Tibial artery (tissue), 4 donors: Measurements from ENCODE around the gene CSPG4.
"Not testable (repeated sequence)": the region's sequence is repeated elsewhere in the genome, so short reads cannot be mapped to it uniquely, and the experiment has no call there.

Experiments
- DNase-seq, 2 donors: peaks; one replicate each; pipeline ENCODE4 v3.0.0-alpha.2; 2019
- H3K27ac ChIP-seq, 2 donors: fragments of 200-600 bp; sonication (generic) in 1 of 2; 1 replicate in 1 of 2; 2 replicates in 1 of 2; pipeline ENCODE4 v1.5.1; 2018 to 2019; ENCODE audit warnings: mild to moderate bottlenecking in 1 of 2
- H3K27me3 ChIP-seq, 2 donors: fragments of 200-600 bp; sonication (generic) in 1 of 2; one replicate each; pipeline versions ENCODE4 v1.5.1 to v1.6.0; 2016 to 2019
- H3K36me3 ChIP-seq, 3 donors: fragments of 200-600 bp; sonication (generic) in 2 of 3; one replicate each; pipeline ENCODE4 v1.5.1; 2016 to 2019; ENCODE audit warnings: mild to moderate bottlenecking in 2 of 3
- H3K4me1 ChIP-seq, 4 donors: fragments of 200-600 bp; sonication (generic) in 2 of 4; 1 replicate in 3 of 4; 2 replicates in 1 of 4; pipeline ENCODE4 v1.5.1; 2016 to 2019
- H3K4me3 ChIP-seq, 2 donors: fragments of 200-600 bp; sonication (generic) in 1 of 2; 1 replicate in 1 of 2; 2 replicates in 1 of 2; pipeline ENCODE4 v1.5.1; 2018 to 2019; ENCODE audit warnings: mild to moderate bottlenecking in 2 of 2
- H3K9me3 ChIP-seq, 3 donors: fragments of 200-600 bp; sonication (generic) in 1 of 3; one replicate each; pipeline ENCODE4 v1.5.1; 2016 to 2019
- CTCF ChIP-seq, 2 experiments: fragments of 200-600 bp in 1 of 2; fragments of 450-650 bp in 1 of 2; IDR thresholded peaks; one replicate each; pipeline ENCODE4 v1.5.1; 2017 to 2019; ENCODE audit warnings: antibody characterized with exemption in 2 of 2, mild to moderate bottlenecking in 1 of 2, moderate library complexity in 1 of 2
- intact Hi-C: fragments of 100-400 bp; cut with DNase I; formaldehyde crosslinking; loops from one replicate; pipeline ENCODE4 v1.15.0; 2023; ENCODE audit warnings: low total_unique reads

Gene CSPG4

GRCh38 chr15:75712668-75713337, at the start of gene CSPG4:
TSS of gene CSPG4 (minus strand) at chr15:75712848. CDS start at chr15:75712755, 93 bp downstream.
- H3K4me1 ChIP-seq: peaks cover 0 to 57% (median 44%) of the 10 kb centered on the region in 4 donors
- peak within 1 kb of the TSS; percentile 86 to 92 for H3K4me3 ChIP-seq
- H3K27ac ChIP-seq: peak within 1 kb of the TSS; percentile 95 to 98
- no peaks in the 10 kb centered on the region for H3K27me3 ChIP-seq
- peaks cover 0 to 9% (median 0%) of the 10 kb centered on the region in 3 donors for H3K36me3 ChIP-seq
- no peak for TF ChIP-seq CTCF (IDR thresholded peaks at IDR 0.05)
- peak; percentile 61 to 91 for DNase-seq
- intact Hi-C loops: no loop called here
- H3K9me3 ChIP-seq: no peaks in the 10 kb centered on the region

- H3K4me3 ChIP-seq, H3K27ac ChIP-seq, H3K36me3 ChIP-seq, H3K27me3 ChIP-seq, H3K9me3 ChIP-seq: not testable (repeated sequence)
- peaks cover 0 to 14% (median 7%) of the 10 kb centered on the region in 4 donors for H3K4me1 ChIP-seq
- peak in 1 of 2 donors; percentile 20 for DNase-seq
- intact Hi-C loops: loop anchor here (10.0 kb wide), 1 partner anchor 398 kb away; the partner anchor contains the start of gene MAN2C1
These were observed 49.7 kb upstream of the CSPG4 start for GRCh38 chr15:75762357-75762718.

GRCh38 chr15:75761446-75762356, 49.1 kb upstream of the CSPG4 start:
- Histone ChIP-seq H3K4me3 (no peak overlapping the region), H3K36me3 (no peaks in the 10 kb centered on the region), H3K4me1 (peaks cover 0 to 14% (median 7%) of the 10 kb centered on the region in 4 donors), H3K27ac (no peak overlapping the region), H3K27me3 (no peaks in the 10 kb centered on the region), H3K9me3 (no peaks in the 10 kb centered on the region)
- intact Hi-C loops: loop anchor here (10.0 kb wide), 1 partner anchor 397 kb away; the partner anchor contains the start of gene MAN2C1
- TF ChIP-seq CTCF (IDR thresholded peaks at IDR 0.05): no peak
- peak in 1 of 2 donors; percentile 61 for DNase-seq

GRCh38 chr15:75760704-75761435, 48.2 kb upstream of the CSPG4 start:
- Histone ChIP-seq H3K4me1 (peaks cover 0 to 14% (median 7%) of the 10 kb centered on the region in 4 donors), H3K27me3 (no peaks in the 10 kb centered on the region), H3K9me3 (no peaks in the 10 kb centered on the region), H3K36me3 (no peaks in the 10 kb centered on the region), H3K27ac (no peak overlapping the region), H3K4me3 (no peak overlapping the region)
- DNase-seq: peak in 1 of 2 donors; percentile 52
- intact Hi-C loops: loop anchor here (10.0 kb wide), 1 partner anchor 396 kb away; the partner anchor contains the start of gene MAN2C1
- TF ChIP-seq CTCF (IDR thresholded peaks at IDR 0.05): no peak

- not testable (repeated sequence) for H3K27me3 ChIP-seq, H3K27ac ChIP-seq, H3K36me3 ChIP-seq, H3K9me3 ChIP-seq, H3K4me3 ChIP-seq
- intact Hi-C loops: loop anchor here (10.0 kb wide), 1 partner anchor 395 kb away; the partner anchor contains the start of gene MAN2C1
- DNase-seq: peak in 1 of 2 donors; percentile 41
- H3K4me1 ChIP-seq: peaks cover 0 to 14% (median 7%) of the 10 kb centered on the region in 4 donors
These were observed 47.5 kb upstream of the CSPG4 start for GRCh38 chr15:75760131-75760520.

GRCh38 chr15:75759416-75760130, 46.9 kb upstream of the CSPG4 start:
- intact Hi-C loops: loop anchor here (10.0 kb wide), 1 partner anchor 395 kb away; the partner anchor contains the start of gene MAN2C1
- Histone ChIP-seq H3K4me1 (peaks cover 0 to 14% (median 7%) of the 10 kb centered on the region in 4 donors), H3K27me3 (no peaks in the 10 kb centered on the region), H3K9me3 (no peaks in the 10 kb centered on the region), H3K36me3 (no peaks in the 10 kb centered on the region), H3K27ac (peak overlapping the region; percentile 61 to 86), H3K4me3 (no peak overlapping the region)
- no peak for TF ChIP-seq CTCF (IDR thresholded peaks at IDR 0.05)
- DNase-seq: no peak
